SK-N-SH (cell line): ENCODE results near the gene MYO1B. TPM values are rescaled to one million over a fixed set of nuclear protein-coding genes. Genes with fewer than 3 reads are reported as not detected.

Experiments used
- CTCF ChIA-PET: fragments of 300-600, 350-600 bp; formaldehyde crosslinking; extraction: SDS; loops from one replicate; lab custom pipeline; 2021; lab: Yijun Ruan, JAX
- POLR2A ChIA-PET: fragments of 350-600 bp; sonication (Branson Sonifier 250); formaldehyde crosslinking; extraction: SDS; loops from one replicate; lab custom pipeline; 2020; ENCODE audit warnings: antibody characterized with exemption, inconsistent platforms; lab: Yijun Ruan, JAX
- DNase-seq: peaks from one replicate; pipeline ENCODE4 v3.0.0; 2012
- H2AFZ ChIP-seq: fragments of 200-600 bp; sonication (generic); 2 replicates; pipeline ENCODE4 v1.8.1; 2016; ENCODE audit warnings: antibody characterized with exemption, mild to moderate bottlenecking, low read depth
- H3F3A ChIP-seq: fragments of 200-600 bp; sonication (generic); replicated peaks from 2 replicates; pipeline ENCODE3; 2016; ENCODE audit warnings: antibody characterized with exemption, mild to moderate bottlenecking; ENCODE audit not compliant: insufficient read depth
- H3K27ac ChIP-seq, 2 experiments: fragments of 200-500 bp in 1 of 2; fragments of 200-600 bp in 1 of 2; sonication (Bioruptor generic) in 1 of 2; sonication (generic), shearing (Covaris generic) in 1 of 2; 2 replicates each; pipeline versions ENCODE4 v1.5.1 to v1.6.1; 2014 to 2016; ENCODE audit warnings: low read depth in 2 of 2, inconsistent platforms in 1 of 2, low read length in 1 of 2, mild to moderate bottlenecking in 1 of 2, mixed read lengths in 1 of 2
- H3K27me3 ChIP-seq: fragments of 200-600 bp; sonication (generic), shearing (Covaris generic); 2 replicates; pipeline ENCODE4 v1.6.1; 2016; ENCODE audit warnings: mixed run types; ENCODE audit not compliant: insufficient read depth
- H3K36me3 ChIP-seq, 2 experiments: fragments of 200-500 bp in 1 of 2; fragments of 200-600 bp in 1 of 2; sonication (Bioruptor generic) in 1 of 2; sonication (generic) in 1 of 2; replicated peaks in 1 of 2; 2 replicates each; pipeline versions ENCODE3 to v1.5.1; 2014 to 2016; ENCODE audit warnings: low read length in 1 of 2, mild to moderate bottlenecking in 1 of 2; ENCODE audit not compliant: insufficient read depth in 2 of 2, control insufficient read depth in 1 of 2
- H3K4me1 ChIP-seq, 2 experiments: fragments of 200-500 bp in 1 of 2; fragments of 200-600 bp in 1 of 2; sonication (Bioruptor generic) in 1 of 2; sonication (generic), shearing (Covaris generic) in 1 of 2; 2 replicates each; pipeline versions ENCODE4 v1.5.1 to v1.6.1; 2014 to 2016; ENCODE audit warnings: low read depth in 1 of 2, low read length in 1 of 2, mixed run types in 1 of 2; ENCODE audit not compliant: insufficient read depth in 2 of 2, control insufficient read depth in 1 of 2
- H3K4me2 ChIP-seq: fragments of 200-600 bp; sonication (generic), shearing (Covaris generic); 2 replicates; pipeline ENCODE4 v1.6.1; 2017; ENCODE audit warnings: mixed run types
- H3K4me3 ChIP-seq, 2 experiments: fragments of 200-500 bp in 1 of 2; fragments of 200-600 bp in 1 of 2; sonication (Bioruptor generic) in 1 of 2; sonication (generic), shearing (Covaris generic) in 1 of 2; 2 replicates each; pipeline versions ENCODE4 v1.5.1 to v1.8.1; 2014 to 2016; ENCODE audit warnings: low read depth in 2 of 2, inconsistent platforms in 1 of 2, low read length in 1 of 2, mild to moderate bottlenecking in 1 of 2, mixed read lengths in 1 of 2, moderate library complexity in 1 of 2
- H3K79me2 ChIP-seq: fragments of 200-600 bp; sonication (generic); 2 replicates; pipeline ENCODE4 v1.8.1; 2017; ENCODE audit warnings: mild to moderate bottlenecking; ENCODE audit not compliant: insufficient read depth
- H3K9ac ChIP-seq: fragments of 200-600 bp; sonication (generic); 2 replicates; pipeline ENCODE4 v1.6.1; 2017; ENCODE audit warnings: mixed run types
- H3K9me2 ChIP-seq: fragments of 200-600 bp; sonication (generic); 2 replicates; pipeline ENCODE4 v1.6.1; 2017; ENCODE audit warnings: mixed run types
- H3K9me3 ChIP-seq: fragments of 200-600 bp; sonication (generic); 2 replicates; pipeline ENCODE4 v1.6.1; 2017; ENCODE audit warnings: mixed run types, mild to moderate bottlenecking, moderate library complexity
- H4K20me1 ChIP-seq: fragments of 200-600 bp; sonication (generic); 2 replicates; pipeline ENCODE4 v1.6.1; 2017; ENCODE audit warnings: mild to moderate bottlenecking, mixed run types; ENCODE audit not compliant: insufficient read depth
- CHD2 ChIP-seq: fragments of 150-350 bp; IDR thresholded peaks from 2 replicates; pipeline ENCODE4 v1.6.1; 2018; ENCODE audit warnings: low read length; ENCODE audit not compliant: partially characterized antibody
- CTCF ChIP-seq: fragments of 200-600 bp; sonication (generic); IDR thresholded peaks from 2 replicates; pipeline ENCODE4 v1.6.1; 2017; ENCODE audit warnings: antibody characterized with exemption, mild to moderate bottlenecking, moderate library complexity
- FOXJ3 ChIP-seq: sonication (generic); formaldehyde crosslinking; IDR thresholded peaks from 2 replicates; pipeline ENCODE4 v1.5.1; 2020; ENCODE audit warnings: mild to moderate bottlenecking, missing genetic modification reagents
- FOXM1 ChIP-seq: IDR thresholded peaks from 2 replicates; pipeline ENCODE4 v1.4.0; 2012; ENCODE audit warnings: low read depth, mild to moderate bottlenecking
- GABPA ChIP-seq: IDR thresholded peaks from 2 replicates; pipeline ENCODE4 v1.4.0; 2012; ENCODE audit warnings: low read depth, mild to moderate bottlenecking
- IRF3 ChIP-seq: fragments of 150-350 bp; IDR thresholded peaks from 2 replicates; pipeline ENCODE4 v1.6.1; 2016; ENCODE audit warnings: mild to moderate bottlenecking, low read depth, low read length
- JUND ChIP-seq: IDR thresholded peaks from 2 replicates; pipeline ENCODE4 v1.4.0; 2012
- MEF2A ChIP-seq: IDR thresholded peaks from 2 replicates; pipeline ENCODE4 v1.4.0; 2012; ENCODE audit warnings: low read depth, borderline replicate concordance
- NFIC ChIP-seq: IDR thresholded peaks from 2 replicates; pipeline ENCODE4 v1.4.0; 2012; ENCODE audit warnings: borderline replicate concordance
- NRF1 ChIP-seq: IDR thresholded peaks from 2 replicates; pipeline ENCODE4 v1.6.1; 2012; ENCODE audit warnings: low read depth, mild to moderate bottlenecking, low read length
- RAD21 ChIP-seq: IDR thresholded peaks from 2 replicates; pipeline ENCODE4 v1.6.1; 2012; ENCODE audit warnings: mild to moderate bottlenecking, low read length
- REST ChIP-seq: IDR thresholded peaks from 2 replicates; pipeline ENCODE4 v1.6.1; 2012; ENCODE audit warnings: mild to moderate bottlenecking, low read depth, low read length, moderate library complexity
- RFX5 ChIP-seq: IDR thresholded peaks from 2 replicates; pipeline ENCODE4 v1.6.1; 2012; ENCODE audit warnings: mild to moderate bottlenecking, improper control_type of control experiment, low read length
- RXRA ChIP-seq: IDR thresholded peaks from 2 replicates; pipeline ENCODE4 v1.4.0; 2012; ENCODE audit warnings: low read depth, mild to moderate bottlenecking, borderline replicate concordance
- SIN3A ChIP-seq: IDR thresholded peaks from 2 replicates; pipeline ENCODE4 v1.6.1; 2012; ENCODE audit warnings: low read depth, mild to moderate bottlenecking, low read length, moderate library complexity, borderline replicate concordance
- SMC3 ChIP-seq: IDR thresholded peaks from 2 replicates; pipeline ENCODE4 v1.6.1; 2012; ENCODE audit warnings: low read depth, low read length, improper control_type of control experiment
- TEAD4 ChIP-seq: IDR thresholded peaks from 2 replicates; pipeline ENCODE4 v1.4.0; 2012; ENCODE audit warnings: mild to moderate bottlenecking, borderline replicate concordance; ENCODE audit not compliant: insufficient read depth
- WGBS: methylation state at CpG from one replicate; pipeline ENCODE4 v1.1.6; 2017; ENCODE audit warnings: low lambda C conversion rate; 5-methylcytosine and 5-hydroxymethylcytosine counted together
- polyA plus RNA-seq, 3 experiments: library from polyadenylated mRNA; depleted of rRNA; stranded (reverse); fragments of >200 nt; gene quantifications; 2 replicates each; pipeline ENCODE4 v1.2.3, GENCODE V29; 2012

The MYO1B gene
- polyA plus RNA-seq, 1 of the 3 experiments (the other 2 are of a cell fraction), result 20.2 TPM

- no peak for DNase-seq
- no peak for TF ChIP-seq MEF2A
- no peak for TF ChIP-seq RFX5
- no peak for TF ChIP-seq CHD2
- no peak for TF ChIP-seq IRF3
- no peak for TF ChIP-seq SIN3A
- TF ChIP-seq FOXM1, result no peak
- TF ChIP-seq SMC3, result no peak
- no peak for TF ChIP-seq CTCF
- TF ChIP-seq JUND, result no peak
- TF ChIP-seq FOXJ3 (CRISPR knock-in tag), result no peak
- TF ChIP-seq NFIC, result no peak
- TF ChIP-seq RXRA, result no peak
- no peak for TF ChIP-seq TEAD4
- no peak for TF ChIP-seq REST
- no peak for TF ChIP-seq NRF1
- TF ChIP-seq RAD21, result no peak
- TF ChIP-seq GABPA, result no peak
- TF ChIP-seq, all 33 proteins: peak for 0
- peak overlapping the region in 1 of 2 experiments; percentile 91; a peak in 1 of 4 replicates for H3K27ac ChIP-seq
- peaks cover 20% of the 10 kb centered on the region for H3F3A ChIP-seq
- H2AFZ ChIP-seq, result no peak overlapping the region
- no peak overlapping the region for H3K4me2 ChIP-seq
- peaks cover 10 to 17% of the 10 kb centered on the region in 2 experiments for H3K36me3 ChIP-seq
- peaks cover 3 to 15% of the 10 kb centered on the region in 2 experiments; a peak in 3 of 4 replicates for H3K4me1 ChIP-seq
- H4K20me1 ChIP-seq, result no peaks in the 10 kb centered on the region
- CTCF ChIA-PET, result interaction anchor here (1.3 to 2.1 kb wide), 2 partner anchors 10 to 104 kb away, joined by 3 to 4 read pairs; partner anchors contain the start of gene MYO1B
- peaks cover 12% of the 10 kb centered on the region for H3K79me2 ChIP-seq
- no peak overlapping the region for H3K4me3 ChIP-seq
- H3K9ac ChIP-seq, result no peak overlapping the region
- H3K27me3 ChIP-seq, result no peaks in the 10 kb centered on the region
- H3K9me2 ChIP-seq, result no peaks in the 10 kb centered on the region
- 80% methylated on average over 2 of the region's 2 CpGs for WGBS
- H3K9me3 ChIP-seq, result no peaks in the 10 kb centered on the region
- POLR2A ChIA-PET, result no interaction called here
These were observed 104.8 kb downstream of the MYO1B start for GRCh38 chr2:191349990-191350389.
